NCI-H748 treated with DMSO at 0.1 percent for 48 hours (cell line): ENCODE results near the gene CAPN15.

Experiments
- DNase-seq: peaks from one replicate; lab custom pipeline; 2025; lab: John Stamatoyannopoulos, UW

CAPN15 gene

GRCh38 chr16:578232-578869 lies 50.8 kb downstream of the CAPN15 start:
- no peak for DNase-seq

- no peak for DNase-seq
These were observed 51.4 kb downstream of the CAPN15 start for GRCh38 chr16:578870-579405.

- DNase-seq, result no peak
These were observed 52.8 kb downstream of the CAPN15 start for GRCh38 chr16:580141-580945.

- no peak for DNase-seq
These were observed 53.5 kb downstream of the CAPN15 start for GRCh38 chr16:580946-581498.

GRCh38 chr16:582218-582613 lies 54.7 kb downstream of the CAPN15 start:
- no peak for DNase-seq

GRCh38 chr16:582614-583331 lies 55.3 kb downstream of the CAPN15 start:
- DNase-seq, result no peak

GRCh38 chr16:583470-583814 lies 55.9 kb downstream of the CAPN15 start:
- no peak for DNase-seq

- DNase-seq, result no peak
These were observed 56.5 kb downstream of the CAPN15 start for GRCh38 chr16:583815-584591.

- DNase-seq, result no peak
These were observed 57.8 kb downstream of the CAPN15 start for GRCh38 chr16:585351-585750.

GRCh38 chr16:586047-586644 lies 58.6 kb downstream of the CAPN15 start:
- DNase-seq, result no peak

GRCh38 chr16:586645-587590 lies 59.4 kb downstream of the CAPN15 start:
- no peak for DNase-seq

GRCh38 chr16:588639-588888 lies 61.1 kb downstream of the CAPN15 start:
- no peak for DNase-seq

- DNase-seq, result peak; percentile 68
These were observed 61.6 kb downstream of the CAPN15 start for GRCh38 chr16:588889-589657.

GRCh38 chr16:589658-590187 lies 62.2 kb downstream of the CAPN15 start, which contains the start of gene RAB40C:
RAB40C (plus strand) TSS chr16:590066; CDS start chr16:590292, 226 bp downstream.
- peak; percentile 80 for DNase-seq

GRCh38 chr16:590188-590814 lies 62.8 kb downstream of the CAPN15 start:
- DNase-seq, result no peak

GRCh38 chr16:590815-591200 lies 63.3 kb downstream of the CAPN15 start:
- no peak for DNase-seq

- no peak for DNase-seq
These were observed 63.7 kb downstream of the CAPN15 start for GRCh38 chr16:591231-591630.

GRCh38 chr16:591892-592517 lies 64.5 kb downstream of the CAPN15 start:
- no peak for DNase-seq
